TTC549 (cell line): ENCODE data around the gene ADGRL1.

Source experiments
- FAIRE-seq: peaks from 2 replicates; lab custom pipeline; 2012; peaks lifted over from hg19 to GRCh38; lab: Jason Lieb, UNC

The ADGRL1 gene

DNA sequence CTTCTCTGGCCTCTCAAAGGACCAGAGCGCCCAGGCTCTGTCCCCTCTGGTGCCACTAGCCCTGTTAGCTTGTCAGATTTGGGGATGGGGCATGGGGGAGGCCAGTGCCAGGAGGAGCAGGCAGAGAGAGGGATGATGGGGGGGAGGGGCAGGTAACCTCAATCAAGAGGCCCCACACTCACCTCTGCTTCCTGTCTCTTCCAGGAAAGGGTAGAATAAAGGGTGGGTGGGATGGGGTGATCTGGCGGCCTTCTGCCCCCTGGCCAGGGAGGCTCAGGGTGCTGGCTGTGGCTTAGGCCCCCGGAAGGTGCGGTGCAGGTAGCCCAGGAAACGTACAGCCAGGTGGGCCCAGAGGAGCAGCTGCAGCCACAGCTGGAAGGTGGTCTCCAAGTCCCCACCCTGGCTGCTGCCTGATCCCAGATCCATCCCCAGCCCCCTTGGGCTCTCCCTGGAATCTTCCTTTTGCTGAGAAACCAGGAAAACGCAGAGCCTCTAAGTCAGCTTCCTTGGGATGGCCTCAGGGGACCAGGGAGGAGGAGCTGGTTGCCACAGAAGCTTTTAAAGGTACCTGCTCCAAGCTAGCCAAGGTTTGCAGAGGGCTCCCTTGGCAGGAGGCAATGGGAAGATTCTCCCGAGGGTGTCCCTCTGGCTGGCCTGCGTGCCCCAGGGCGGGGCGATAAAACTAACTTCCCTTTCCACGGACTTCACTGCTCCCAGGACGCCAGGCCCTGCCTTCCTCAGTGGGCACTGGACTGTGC is 93.7 kb downstream of the ADGRL1 start:
- FAIRE-seq: no peak

DNA sequence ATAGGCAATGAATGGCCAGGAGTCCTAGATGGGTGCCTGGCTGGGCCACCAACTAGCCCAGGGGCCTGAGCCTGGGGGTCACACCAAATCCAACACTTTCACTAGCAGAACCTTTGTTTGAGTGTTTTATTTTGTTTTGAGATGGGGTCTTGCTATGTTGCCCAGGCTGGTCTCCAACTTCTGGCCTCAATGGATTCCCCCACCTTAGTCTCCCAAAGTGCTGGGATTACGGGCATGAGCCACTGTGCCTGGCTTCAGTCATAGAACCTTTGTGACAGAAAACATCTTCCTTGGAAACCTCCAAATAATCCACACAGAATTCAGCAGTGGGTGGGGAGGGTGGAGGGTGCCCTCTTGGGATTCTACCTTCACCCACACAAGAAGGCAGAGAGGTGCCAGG is 94.5 kb downstream of the ADGRL1 start:
- no peak for FAIRE-seq

DNA sequence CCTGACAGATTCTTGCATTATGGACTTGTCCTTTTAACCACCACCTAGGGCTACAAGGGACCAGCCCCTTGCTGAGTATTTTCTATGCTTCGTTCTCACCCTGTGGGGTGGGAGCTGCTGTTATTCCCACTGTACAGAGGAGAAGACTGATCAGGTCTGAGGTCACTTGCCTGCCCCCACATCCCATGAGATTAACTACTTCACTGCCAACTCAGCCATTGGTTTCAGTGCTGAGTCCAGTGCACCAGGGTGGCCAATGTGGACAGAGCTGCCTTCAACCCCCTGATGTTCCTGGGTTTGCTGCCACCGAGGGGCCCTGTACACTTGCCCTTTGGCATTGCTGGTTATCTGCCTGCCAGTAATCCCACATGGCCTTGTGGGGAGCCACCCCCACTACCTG is 95.3 kb downstream of the ADGRL1 start:
- no peak for FAIRE-seq

DNA sequence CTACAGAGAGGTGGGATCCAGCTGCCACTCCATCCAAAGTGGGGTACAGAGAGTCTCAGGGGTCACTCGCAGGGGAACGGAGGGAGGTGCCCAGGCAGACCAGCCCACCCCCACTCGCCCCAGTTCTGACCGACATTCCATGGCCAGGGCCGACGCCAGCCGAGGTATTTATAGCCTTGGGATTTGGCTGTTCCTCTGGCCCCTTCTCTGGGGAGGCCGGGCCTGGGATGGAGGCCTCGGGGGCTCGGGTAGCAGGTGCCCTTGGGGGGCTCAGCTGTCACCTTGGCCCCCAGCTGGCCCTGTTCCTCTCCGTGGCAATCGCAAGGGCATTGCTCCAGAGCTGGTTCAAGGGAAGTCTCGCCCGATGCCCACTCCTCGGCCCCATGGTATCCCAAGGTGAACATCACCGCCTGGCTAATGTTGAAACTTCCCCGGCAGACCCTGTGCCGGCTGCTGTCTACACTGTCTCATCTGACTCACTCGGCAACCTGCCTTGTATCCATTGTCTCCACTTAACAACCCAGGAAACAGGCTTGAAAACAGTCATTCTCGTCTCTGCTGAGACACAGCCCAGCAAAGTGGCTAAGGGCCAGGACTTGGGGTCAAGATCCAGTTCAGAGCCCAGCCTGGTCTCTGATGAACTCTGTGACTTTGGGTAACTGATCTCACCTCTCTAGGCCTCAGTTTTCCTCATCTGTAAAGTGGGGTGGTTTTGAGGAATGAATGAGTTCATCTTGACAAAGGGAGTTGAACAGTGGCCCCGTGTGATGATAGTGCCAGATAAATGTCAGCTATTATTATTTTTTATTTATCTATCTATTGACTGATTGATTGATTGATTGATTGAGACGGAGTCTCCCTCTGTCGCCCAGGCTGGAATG is 98.1 kb downstream of the ADGRL1 start:
- FAIRE-seq: no peak

DNA sequence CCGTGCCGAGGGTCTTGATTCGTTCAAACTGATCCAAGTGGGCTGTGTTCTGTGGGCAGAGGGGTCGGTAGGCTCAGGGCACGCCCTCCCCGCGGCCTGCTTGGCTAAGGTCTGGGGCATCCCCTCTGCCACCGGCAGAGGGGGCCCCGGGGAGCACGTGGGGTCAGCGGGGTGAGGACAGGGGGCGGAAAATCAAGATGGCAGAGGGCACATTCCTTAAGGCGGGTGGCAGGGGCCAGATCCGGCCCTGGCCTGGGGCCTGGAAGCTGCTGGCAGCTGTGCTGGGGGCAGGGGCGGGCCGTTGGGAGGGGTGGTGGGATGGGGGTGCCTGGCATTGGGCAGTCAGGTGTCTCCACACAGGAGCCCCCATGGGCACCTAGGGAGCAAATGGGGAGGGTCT is 99.1 kb downstream of the ADGRL1 start:
- no peak for FAIRE-seq

DNA sequence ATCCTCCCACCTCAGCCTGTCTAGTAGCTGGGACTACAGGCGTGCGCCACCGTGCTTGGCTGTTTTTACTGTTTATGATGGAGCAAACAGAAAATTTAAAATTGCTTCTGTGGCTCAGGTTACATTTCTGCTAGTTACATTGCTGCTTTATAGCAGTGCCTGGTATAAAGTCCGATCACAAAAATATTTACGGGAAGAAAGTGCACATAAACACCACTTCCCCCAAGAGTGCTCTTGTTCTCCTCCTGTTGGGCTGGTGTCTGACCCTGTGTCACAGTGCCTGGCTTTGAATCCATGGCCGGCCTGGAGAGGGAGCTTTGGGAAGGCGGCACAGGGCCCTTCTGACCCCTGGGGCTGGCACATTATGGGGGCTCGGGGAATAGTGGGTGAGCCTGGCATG is 100.3 kb downstream of the ADGRL1 start:
- FAIRE-seq: no peak

DNA sequence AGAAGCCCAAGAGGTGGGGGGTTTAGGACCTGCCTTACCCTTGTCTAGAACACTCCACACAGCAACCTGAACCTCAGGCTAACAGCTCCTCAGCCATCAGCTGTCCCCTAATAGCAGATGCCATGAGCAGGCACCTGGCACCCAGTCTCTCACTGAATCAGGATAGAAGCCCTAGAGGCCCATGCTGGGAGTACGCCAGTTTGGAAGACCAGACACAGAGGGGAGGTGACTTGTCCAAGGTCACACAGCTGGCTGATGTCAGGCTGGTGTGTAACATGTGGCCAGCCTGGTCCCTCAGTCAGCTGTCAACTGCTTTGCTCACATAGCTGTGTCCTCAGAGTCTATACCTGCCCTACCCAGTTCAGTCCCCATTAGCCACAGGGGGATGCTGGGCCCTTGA is 102.7 kb downstream of the ADGRL1 start:
- no peak for FAIRE-seq

DNA sequence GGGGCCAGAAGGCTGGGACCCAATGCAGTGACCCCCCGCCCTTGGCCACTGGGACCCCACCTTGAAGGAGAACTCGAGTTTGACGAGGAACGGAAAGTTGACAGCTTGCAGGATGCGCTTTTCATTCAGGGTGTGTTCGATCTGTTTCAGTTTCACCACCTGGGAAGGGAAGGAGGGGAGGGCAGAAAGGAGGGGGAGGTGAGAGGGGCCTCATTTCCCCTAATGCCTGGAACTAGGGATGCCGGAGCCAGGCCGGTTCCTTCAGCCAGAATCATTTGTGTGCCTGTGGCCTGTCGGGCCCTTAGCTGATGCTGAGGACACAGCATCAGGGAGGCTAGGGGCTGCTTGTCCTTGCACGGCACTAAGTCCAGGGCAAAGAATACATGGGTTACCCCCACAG is 103.2 kb downstream of the ADGRL1 start:
- no peak for FAIRE-seq

DNA sequence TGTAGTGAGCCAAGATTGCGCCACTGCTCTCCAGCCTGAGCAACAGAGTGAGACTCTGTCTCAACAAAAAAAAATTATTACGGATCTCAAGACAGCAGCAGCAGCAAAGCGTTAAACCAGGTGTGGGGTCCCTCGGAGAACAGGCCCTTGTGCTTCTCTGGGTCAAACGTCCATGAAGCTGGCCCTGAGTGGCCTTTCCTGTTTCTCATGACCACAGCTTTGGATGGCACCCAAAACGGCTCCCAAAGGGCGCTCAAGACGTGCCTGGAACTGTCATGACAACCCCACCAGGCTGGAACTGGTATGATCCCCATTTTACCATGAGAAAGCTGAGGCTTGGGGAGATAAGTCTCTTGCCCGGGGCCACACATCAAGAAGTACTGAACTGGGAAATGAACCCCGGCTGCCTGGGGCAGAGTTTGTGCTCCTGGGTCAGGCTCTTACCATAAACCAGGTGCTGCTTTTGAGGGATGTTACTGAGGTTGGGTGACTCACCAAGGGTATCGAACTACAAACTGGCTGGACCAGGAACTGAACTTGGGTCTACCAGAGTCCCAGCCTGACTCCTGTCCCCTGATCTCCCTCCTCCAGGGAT is 103.8 kb downstream of the ADGRL1 start:
- FAIRE-seq: no peak

DNA sequence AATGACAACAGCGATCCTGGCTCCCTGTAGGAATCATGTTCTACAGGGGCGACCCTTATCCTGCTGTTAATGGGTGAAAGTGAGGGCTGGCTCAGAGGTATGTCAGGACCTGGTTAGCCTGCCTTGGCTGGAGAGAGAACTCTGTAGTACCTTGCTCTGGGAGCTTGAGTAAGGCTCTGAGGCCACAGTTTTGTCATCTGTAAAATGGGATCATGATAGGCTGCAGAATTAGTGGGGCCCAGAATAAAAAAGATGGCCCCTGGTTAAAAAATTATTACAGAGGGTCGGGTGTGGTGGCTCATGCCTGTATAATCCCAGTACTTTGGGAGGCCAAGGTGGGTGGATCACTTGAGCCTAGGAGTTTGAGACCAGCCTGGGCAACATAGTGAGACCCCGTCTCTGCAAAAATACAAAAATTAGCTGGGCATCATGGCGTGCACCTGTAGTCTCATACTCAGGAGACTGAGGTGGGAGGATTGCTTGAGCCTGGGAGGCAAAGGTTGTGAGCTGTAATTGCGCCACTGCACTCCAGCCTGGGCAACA is 104.9 kb downstream of the ADGRL1 start:
- no peak for FAIRE-seq
